ENCODE results near the gene PLCB1.
"Not testable (repeated sequence)": the region's sequence is repeated elsewhere in the genome, so short reads cannot be mapped to it uniquely, and the experiment has no call there.

The PLCB1 gene

GRCh38 chr20:8131598-8132483 lies at the start of gene PLCB1:
TSS of gene PLCB1 (plus strand) at chr20:8132266. CDS start at chr20:8132652, 386 bp downstream.
- DNase-seq: peak; percentile 86

DNA sequence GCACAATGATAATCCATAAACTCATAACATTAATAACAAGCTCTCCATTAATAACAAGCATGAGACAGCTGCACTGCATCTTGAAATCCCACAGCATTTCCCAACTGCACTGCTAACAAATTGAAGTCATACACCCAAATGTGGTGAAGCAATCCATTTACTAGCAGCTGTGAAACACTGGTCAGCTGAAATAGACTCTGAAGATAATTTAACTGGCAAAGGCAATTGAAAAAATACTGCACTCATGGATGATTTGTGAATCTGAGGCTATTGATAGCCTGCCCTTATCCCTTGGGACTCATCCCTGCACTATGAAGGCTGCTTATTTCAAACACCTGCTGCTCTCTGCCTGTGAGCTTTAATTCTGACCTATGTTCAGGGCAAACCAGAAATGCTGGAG lies 49.1 kb upstream of the PLCB1 start:
- DNase-seq: peak; percentile 5

DNA sequence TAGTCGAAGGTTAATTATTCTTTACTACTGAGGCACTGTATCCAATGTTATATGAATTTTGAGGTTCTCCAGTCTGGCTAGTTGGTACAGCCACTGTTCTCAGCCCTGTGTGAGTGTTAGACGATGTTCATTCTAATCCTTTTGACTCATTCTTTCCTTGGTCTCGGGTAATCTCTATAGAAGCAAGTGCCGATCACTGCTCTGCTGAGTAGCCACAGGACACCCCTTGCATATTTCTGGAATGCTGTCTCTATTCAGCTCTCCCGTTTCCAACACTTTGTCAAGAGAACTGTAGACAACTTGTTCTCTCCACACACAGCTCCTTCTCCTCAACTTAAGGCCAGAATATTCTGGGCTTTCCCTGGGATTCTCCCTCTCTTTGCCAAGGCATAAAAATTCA lies 42.4 kb upstream of the PLCB1 start:
- no peak for DNase-seq

DNA sequence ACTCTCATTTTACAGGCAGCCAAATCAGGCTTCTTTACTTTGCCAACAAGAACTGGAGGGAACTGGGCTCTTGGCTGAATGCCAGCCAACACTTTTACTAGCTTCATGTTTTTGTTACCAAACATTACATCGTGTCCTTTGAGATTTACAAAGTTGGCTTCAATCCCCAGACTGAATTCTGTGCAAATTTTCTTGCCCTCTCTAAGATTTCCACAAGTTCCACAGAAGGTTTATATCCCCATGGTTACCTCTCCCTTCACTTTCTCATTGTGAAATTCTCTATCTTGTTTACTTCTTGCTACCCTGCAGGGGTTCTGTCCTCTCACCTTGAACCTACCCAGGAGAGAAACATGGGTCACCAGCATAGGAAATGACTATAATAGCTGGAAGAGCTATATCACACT lies 37.6 kb upstream of the PLCB1 start:
- DNase-seq: peak; percentile 43

DNA sequence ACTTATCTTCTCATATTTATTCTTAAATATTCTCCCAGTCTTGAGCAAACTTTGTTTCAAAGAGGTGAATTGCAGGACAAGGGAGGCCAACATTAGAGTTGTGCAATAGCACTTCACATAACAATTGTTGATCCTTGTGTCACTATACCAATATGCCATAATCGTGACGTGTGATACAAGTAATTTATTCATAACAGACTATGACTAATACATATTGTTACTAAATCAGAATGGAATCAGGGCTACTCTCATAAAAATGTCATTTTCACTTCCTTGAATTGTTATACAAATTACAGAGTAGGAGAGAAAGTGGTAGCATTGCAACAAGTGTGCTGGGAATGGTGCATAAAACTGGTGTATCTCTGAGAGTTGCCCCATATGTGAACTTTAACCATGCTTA lies 37.2 kb upstream of the PLCB1 start:
- DNase-seq: peak; percentile 72

DNA sequence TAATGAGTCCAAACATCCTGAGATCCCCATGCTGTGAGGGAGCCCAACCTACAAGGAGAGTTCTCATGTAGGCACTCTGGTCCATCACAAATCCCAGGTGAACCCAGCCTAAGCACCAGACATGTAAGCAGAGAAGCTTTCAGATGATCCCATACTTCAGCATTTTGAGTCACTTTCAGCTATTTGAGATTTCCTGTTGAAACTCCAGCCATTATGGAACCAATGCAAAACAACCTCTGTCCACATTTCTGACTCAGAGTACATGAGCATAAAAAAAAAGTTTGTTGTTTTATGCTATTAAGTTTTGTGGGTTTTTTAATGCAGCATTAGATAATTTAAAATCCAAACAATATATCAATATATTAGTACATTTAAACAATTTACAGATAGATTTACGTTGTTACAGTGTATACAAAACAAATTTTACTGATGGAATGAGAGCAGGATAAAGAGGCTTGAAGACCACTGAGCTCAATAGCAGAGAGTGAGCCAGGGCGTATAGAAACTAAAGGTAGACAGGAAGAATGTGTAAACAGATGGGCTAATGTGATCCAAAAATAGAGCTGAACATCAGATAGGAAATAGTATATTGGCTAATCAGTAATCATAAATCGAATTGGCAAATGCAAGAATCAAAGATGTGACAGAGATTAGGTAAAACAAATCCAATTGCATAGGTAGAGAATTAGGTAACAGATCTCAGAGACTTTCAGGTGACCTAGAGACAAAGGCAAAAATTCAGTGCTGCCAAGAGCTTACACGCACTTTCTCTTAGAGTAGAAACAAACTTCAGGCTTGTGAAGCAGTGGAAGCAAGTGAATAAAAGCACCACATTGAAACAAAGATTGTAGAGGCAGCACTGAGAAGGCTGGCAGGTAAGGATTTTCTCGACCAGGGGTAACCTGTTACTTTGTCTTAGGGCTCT lies 36.2 kb upstream of the PLCB1 start:
- DNase-seq: peak; percentile 55

GRCh38 chr20:8097307-8097706 lies 34.8 kb upstream of the PLCB1 start:
- DNase-seq: no peak

DNA sequence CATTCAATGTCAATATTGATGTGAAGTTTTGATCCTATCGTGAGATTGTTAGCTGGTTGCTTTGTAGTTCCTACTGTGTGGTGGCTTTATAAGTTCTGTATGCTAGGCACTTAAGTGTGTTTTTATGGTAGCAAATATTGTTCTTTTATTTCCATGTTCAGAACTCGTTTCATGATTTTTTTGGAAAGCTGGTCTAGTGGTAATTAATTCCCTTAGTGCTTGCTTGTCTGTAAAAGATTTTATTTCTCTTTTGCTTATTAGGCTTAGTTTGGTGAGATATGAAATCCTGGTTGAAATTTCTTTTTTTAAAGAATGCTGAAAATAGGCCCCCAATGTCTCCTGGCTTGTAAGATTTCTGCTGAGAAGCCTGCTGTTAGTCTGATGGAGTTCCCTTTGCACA lies 27.8 kb upstream of the PLCB1 start:
- DNase-seq: no peak

- DNase-seq: not testable (repeated sequence)
Measured at GRCh38 chr20:8114612-8115011, 17.5 kb upstream of the PLCB1 start.

DNA sequence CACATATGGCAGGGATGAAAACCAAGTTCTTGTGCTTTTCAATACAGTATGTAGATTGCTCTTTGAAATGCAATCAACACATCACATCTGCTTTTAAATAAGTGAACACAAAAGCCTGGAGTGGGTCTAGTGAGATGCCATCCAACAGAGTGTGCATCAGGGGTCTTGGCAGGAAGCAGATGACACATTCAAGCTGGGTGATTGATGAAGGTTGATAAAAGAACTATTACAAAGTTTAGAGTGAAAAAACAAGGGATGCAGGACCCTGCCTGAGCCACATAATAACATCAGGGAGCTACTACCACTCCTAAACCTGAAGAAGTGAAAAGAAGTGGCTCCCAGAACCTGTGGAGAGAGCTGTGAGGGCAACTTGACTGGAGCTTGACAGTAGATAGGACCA lies 16.6 kb upstream of the PLCB1 start:
- no peak for DNase-seq

DNA sequence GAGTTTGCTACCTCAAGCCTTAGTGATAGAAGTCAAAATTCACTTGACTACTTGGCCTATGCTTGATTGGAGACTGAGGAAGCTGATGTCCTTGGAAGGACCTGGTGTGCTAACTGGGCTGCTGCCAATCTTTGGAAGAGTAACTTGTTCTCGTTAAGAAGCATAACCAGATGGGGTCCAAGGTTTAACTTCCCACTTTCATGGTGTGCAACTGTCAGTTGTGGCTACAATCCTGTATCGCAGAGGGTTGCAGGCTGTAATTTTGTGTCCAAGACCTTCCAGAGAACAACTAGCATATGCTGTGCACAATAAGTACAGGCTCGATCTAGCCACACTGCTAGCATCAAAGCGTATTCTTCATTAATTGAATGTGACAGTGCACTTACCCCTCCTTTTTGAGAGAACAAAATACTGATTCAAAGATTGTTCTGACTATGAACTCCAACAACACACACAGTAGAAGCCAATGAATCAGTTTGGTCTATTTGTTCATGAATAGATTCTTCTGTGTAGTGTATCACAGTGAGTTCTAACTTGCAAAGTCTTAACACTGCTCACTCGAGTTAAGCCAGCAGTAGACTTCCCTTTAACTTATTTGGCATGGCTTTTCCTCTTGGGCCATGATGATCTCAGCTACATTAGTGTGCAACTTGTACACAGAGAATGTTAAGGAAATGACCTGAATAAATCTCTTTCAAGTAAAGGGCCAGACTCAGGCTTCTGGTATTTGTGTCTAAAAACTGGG lies 15.8 kb upstream of the PLCB1 start:
- peak; percentile 66 for DNase-seq

DNA sequence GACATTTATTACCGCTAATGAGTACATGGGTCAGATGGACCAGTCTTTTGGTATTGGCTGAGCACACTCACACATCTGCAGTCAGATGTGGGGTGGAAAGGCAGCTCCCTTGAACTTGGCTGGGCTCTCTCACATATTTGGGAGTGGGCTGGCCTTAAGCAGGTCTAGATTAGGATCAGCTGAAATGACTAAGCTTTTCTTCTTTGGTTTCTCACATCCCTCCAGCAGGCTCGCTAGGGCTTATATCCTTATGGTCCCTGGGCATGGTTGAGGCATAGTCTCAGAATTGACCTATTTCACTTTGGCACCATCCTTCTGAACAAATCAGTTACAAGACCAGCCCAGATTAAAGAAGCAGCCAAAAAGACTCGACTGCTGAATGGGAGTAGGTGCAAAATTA lies 14.4 kb upstream of the PLCB1 start:
- no peak for DNase-seq

- no peak for DNase-seq
Measured at GRCh38 chr20:8118039-8118438, 14.0 kb upstream of the PLCB1 start.

- DNase-seq: no peak
Measured at GRCh38 chr20:8118760-8119159, 13.3 kb upstream of the PLCB1 start.

- DNase-seq: no peak
Measured at GRCh38 chr20:8121666-8122065, 10.4 kb upstream of the PLCB1 start.

DNA sequence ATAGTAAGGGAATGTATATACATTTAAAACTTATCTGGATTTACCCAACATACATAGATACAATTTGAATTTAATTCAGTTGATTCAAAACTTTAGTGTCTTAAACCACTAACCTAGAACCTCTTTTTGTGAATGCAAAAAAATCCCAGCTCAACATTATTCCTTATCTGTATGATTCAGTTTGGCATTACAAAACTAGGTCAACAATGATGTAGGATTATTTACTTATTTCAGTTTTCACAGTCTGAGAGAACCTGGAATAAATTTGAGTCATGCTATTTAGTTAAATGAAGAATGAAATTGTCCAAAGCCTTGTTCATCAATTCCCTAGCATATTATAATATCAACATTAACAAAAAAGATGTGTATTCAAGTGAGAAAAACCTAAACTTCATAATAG lies 7.4 kb upstream of the PLCB1 start:
- DNase-seq: no peak

DNA sequence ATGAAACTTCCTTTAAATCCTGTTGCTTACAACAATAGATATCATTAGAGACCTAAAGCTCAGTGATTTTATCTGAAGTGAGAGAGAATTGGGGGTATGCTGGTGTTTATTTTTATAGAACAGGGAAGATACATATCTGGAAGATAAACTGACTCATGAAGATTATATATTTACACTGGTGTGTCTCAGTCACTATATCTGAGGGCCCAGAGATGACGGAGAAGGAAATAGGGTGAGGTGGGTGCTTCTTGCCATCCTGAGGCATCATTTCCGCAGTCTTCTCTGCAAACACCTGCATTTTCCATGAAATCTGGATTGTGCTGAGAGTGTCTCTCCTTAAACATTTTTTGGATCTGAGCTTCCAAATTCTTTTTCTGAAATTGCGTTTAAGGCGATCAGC lies 5.9 kb upstream of the PLCB1 start:
- DNase-seq: no peak

- DNase-seq: no peak
Measured at GRCh38 chr20:8126841-8127378, 5.2 kb upstream of the PLCB1 start.

- DNase-seq: no peak
Measured at GRCh38 chr20:8127553-8128255, 4.4 kb upstream of the PLCB1 start.

DNA sequence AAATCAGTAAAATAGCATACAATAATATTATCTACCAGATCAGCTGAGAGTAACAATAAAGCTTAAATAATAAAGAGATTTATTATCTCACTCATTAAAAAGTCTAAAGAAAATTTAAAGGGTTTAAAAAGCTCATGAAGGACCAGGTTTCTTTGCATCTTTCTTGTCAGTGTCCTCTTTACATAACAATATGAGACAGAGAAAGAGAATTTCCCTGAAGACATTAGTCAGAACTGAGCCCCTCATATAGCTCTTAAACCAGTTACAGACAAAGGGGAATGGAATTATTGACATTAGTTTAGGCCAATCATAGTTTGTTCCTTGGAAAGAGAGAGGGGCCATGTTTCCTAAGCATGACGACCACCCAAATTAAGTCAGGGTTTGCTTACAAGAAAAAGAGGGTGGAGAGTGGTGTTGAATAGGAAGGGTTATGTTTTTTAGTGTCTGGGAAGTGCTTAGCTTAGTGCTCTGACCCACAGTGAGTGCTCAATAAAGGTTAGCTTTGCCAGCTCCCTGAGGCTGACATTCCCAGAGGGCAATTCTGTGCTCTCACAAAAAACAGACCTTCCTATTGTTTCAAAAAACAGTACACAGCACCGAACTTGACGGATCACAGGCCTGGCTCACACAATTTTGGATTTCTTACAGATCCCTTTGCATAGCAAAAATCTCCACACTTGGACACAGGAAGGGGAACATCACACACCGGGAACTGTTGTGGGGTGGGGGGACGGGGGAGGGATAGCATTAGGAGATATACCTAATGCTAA lies 3.6 kb upstream of the PLCB1 start:
- no peak for DNase-seq
